K562 (cell line): Measurements from ENCODE around the gene CMTM4. TPM values are rescaled to one million over a fixed set of nuclear protein-coding genes. Genes with fewer than 3 reads are reported as not detected.

Experiments
- ATAC-seq: fragments of 200-7000 bp; cut with Tn5 transposase; 3 replicates; pipeline ENCODE4 v1.9.1; 2020; ENCODE audit warnings: moderate library complexity
- BruUV-seq: library from RNA; stranded (reverse); fragments of 400-500 nt; replicated peaks from 2 replicates; lab custom pipeline; 2021; lab: Mats Ljungman, UMichigan
- CTCF ChIA-PET: fragments of 300-600 bp; formaldehyde crosslinking; extraction: SDS; loops from one replicate; lab custom pipeline; 2021; ENCODE audit warnings: low intra/inter-chr PET ratio; lab: Yijun Ruan, JAX
- POLR2A ChIA-PET: fragments of 300-600, 350-650 bp; sonication (Branson Sonifier 250); formaldehyde crosslinking; extraction: SDS; loops from one replicate; lab custom pipeline; 2021; ENCODE audit warnings: antibody characterized with exemption, inconsistent platforms; lab: Yijun Ruan, JAX
- DNase-seq, 4 experiments: peaks; one replicate each; pipeline versions ENCODE4 v3.0.0 to v3.0.0-alpha.2; 2011 to 2018; ENCODE audit warnings: low spot score in 3 of 4, mixed read lengths in 3 of 4; ENCODE audit errors: extremely low read depth in 1 of 4
- FAIRE-seq: peaks from 2 replicates; lab custom pipeline; 2011; peaks lifted over from hg19 to GRCh38; lab: Jason Lieb, UNC
- H2AFZ ChIP-seq: 2 replicates; pipeline ENCODE4 v1.6.0; 2011; ENCODE audit warnings: low read depth, low read length, control low read depth, inconsistent platforms
- H3K27ac ChIP-seq: fragments of 200-600 bp; 3 replicates; pipeline ENCODE4 v1.8.0; 2011; ENCODE audit warnings: low read depth, mild to moderate bottlenecking, control low read depth, inconsistent platforms, low read length, moderate library complexity, mixed read lengths; ENCODE audit errors: extremely low read depth
- H3K27me3 ChIP-seq, 2 experiments: fragments of 300-600 bp in 1 of 2; 2 replicates in 1 of 2; 3 replicates in 1 of 2; pipeline versions ENCODE4 v1.6.0 to v1.8.0; 2011; ENCODE audit warnings: inconsistent platforms in 2 of 2, low read length in 2 of 2, mild to moderate bottlenecking in 1 of 2, mixed read lengths in 1 of 2, moderate library complexity in 1 of 2; ENCODE audit not compliant: control insufficient read depth in 2 of 2, insufficient read depth in 2 of 2
- H3K36me3 ChIP-seq: fragments of 300-600 bp; 3 replicates; pipeline ENCODE4 v1.8.0; 2011; ENCODE audit warnings: mild to moderate bottlenecking, low read length, inconsistent platforms; ENCODE audit not compliant: control insufficient read depth, insufficient read depth
- H3K4me1 ChIP-seq, 2 experiments: fragments of 200-600 bp in 1 of 2; replicated peaks in 1 of 2; 2 replicates in 1 of 2; 3 replicates in 1 of 2; pipeline versions ENCODE4 v1.5.1 to v1.8.0; 2011; ENCODE audit warnings: inconsistent platforms in 2 of 2, low read length in 2 of 2, mild to moderate bottlenecking in 1 of 2, mixed read lengths in 1 of 2, moderate library complexity in 1 of 2; ENCODE audit not compliant: control insufficient read depth in 2 of 2, insufficient read depth in 2 of 2
- H3K4me2 ChIP-seq: 2 replicates; pipeline ENCODE4 v1.6.1; 2011; ENCODE audit warnings: low read length, control low read depth, inconsistent platforms, mixed read lengths; ENCODE audit not compliant: insufficient read depth
- H3K4me3 ChIP-seq: fragments of 200-600 bp; sonication (generic), shearing (Covaris generic); 2 replicates; pipeline ENCODE4 v1.5.1; 2016; ENCODE audit warnings: control low read depth, inconsistent platforms
- H3K79me2 ChIP-seq: fragments of 200-600 bp; 3 replicates; pipeline ENCODE4 v1.8.0; 2011; ENCODE audit warnings: low read length, inconsistent platforms; ENCODE audit not compliant: control insufficient read depth, insufficient read depth
- H3K9ac ChIP-seq, 2 experiments: 2 replicates each; pipeline versions ENCODE4 v1.6.0 to v1.6.1; 2011; ENCODE audit warnings: low read depth in 2 of 2, low read length in 2 of 2, control low read depth in 1 of 2, inconsistent platforms in 1 of 2, mild to moderate bottlenecking in 1 of 2, mixed read lengths in 1 of 2; ENCODE audit not compliant: insufficient read depth in 1 of 2
- H3K9me1 ChIP-seq: one replicate; pipeline ENCODE4 v1.6.0; 2011; ENCODE audit warnings: inconsistent platforms, mild to moderate bottlenecking, low read length, moderate library complexity; ENCODE audit not compliant: control insufficient read depth, insufficient read depth
- H3K9me3 ChIP-seq: replicated peaks from 2 replicates; pipeline ENCODE4 v1.5.1; 2011; ENCODE audit warnings: low read depth, low read length, inconsistent platforms; ENCODE audit not compliant: control insufficient read depth, insufficient read depth
- H4K20me1 ChIP-seq: replicated peaks from 2 replicates; pipeline ENCODE4 v1.6.1; 2011; ENCODE audit warnings: low read length, inconsistent platforms, mixed read lengths; ENCODE audit not compliant: control insufficient read depth, insufficient read depth
- ARID2 ChIP-seq: fragments of 450-650 bp; IDR thresholded peaks from 2 replicates; pipeline ENCODE4 v1.6.1; 2017; ENCODE audit warnings: antibody characterized with exemption, mild to moderate bottlenecking
- ASH1L ChIP-seq: fragments of 450-650 bp; IDR thresholded peaks from 2 replicates; pipeline ENCODE4 v1.6.1; 2018; ENCODE audit warnings: borderline replicate concordance, mild to moderate bottlenecking, low read depth; ENCODE audit not compliant: partially characterized antibody
- CHCHD3 ChIP-seq: fragments of 250-450 bp; sonication (Bioruptor Pico); IDR thresholded peaks from 2 replicates; pipeline ENCODE4 v2.1.2; 2022; ENCODE audit warnings: mild to moderate bottlenecking
- E2F5 ChIP-seq: sonication (generic); formaldehyde crosslinking; IDR thresholded peaks from 2 replicates; pipeline ENCODE4 v1.8.0; 2022; ENCODE audit warnings: mild to moderate bottlenecking, missing genetic modification reagents
- EGR1 ChIP-seq: fragments of 450-650 bp; conservative IDR thresholded peaks from 2 replicates; pipeline ENCODE4 v1.6.1; 2017; ENCODE audit warnings: mild to moderate bottlenecking
- HDAC6 ChIP-seq: IDR thresholded peaks from 2 replicates; pipeline ENCODE4 v1.6.1; 2012; ENCODE audit warnings: low read depth, mild to moderate bottlenecking, control low read depth, inconsistent platforms, low read length, moderate library complexity
- MEF2A ChIP-seq: IDR thresholded peaks from 2 replicates; pipeline ENCODE4 v1.6.1; 2011; ENCODE audit warnings: low read depth, mild to moderate bottlenecking, low read length, moderate library complexity; ENCODE audit not compliant: control insufficient read depth
- PYGO2 ChIP-seq: fragments of 450-650 bp; IDR thresholded peaks from 2 replicates; pipeline ENCODE4 v1.6.1; 2016; ENCODE audit warnings: mild to moderate bottlenecking, missing genetic modification characterization, moderate library complexity, missing compliant biosample characterization
- SMC3 ChIP-seq: conservative IDR thresholded peaks from 2 replicates; pipeline ENCODE4 v1.6.1; 2011; ENCODE audit warnings: low read depth, low read length, improper control_type of control experiment; ENCODE audit not compliant: insufficient read depth
- TRIM24 ChIP-seq, 2 experiments: fragments of 450-650 bp; IDR thresholded peaks; 2 replicates each; pipeline ENCODE4 v1.6.1; 2016
- ZBTB8A ChIP-seq: fragments of 450-650 bp; IDR thresholded peaks from 2 replicates; pipeline ENCODE4 v1.6.1; 2018; ENCODE audit warnings: mild to moderate bottlenecking, moderate library complexity; ENCODE audit not compliant: partially characterized antibody
- ZNF785 ChIP-seq: fragments of 250-450 bp; sonication (Bioruptor Pico); IDR thresholded peaks from 2 replicates; pipeline ENCODE4 v1.4.0; 2020; ENCODE audit warnings: mild to moderate bottlenecking
- whole genome bisulfite sequencing: fragments of 100-300 bp; shearing (Covaris generic); methylation state at CpG from one replicate; pipeline ENCODE4 v1.1.6; 2016; ENCODE audit warnings: low coverage, mixed read lengths; ENCODE audit not compliant: insufficient coverage; ENCODE audit errors: missing lambda C conversion rate; 5-methylcytosine and 5-hydroxymethylcytosine counted together
- in situ Hi-C: fragments of 300-500 bp; cut with MboI; formaldehyde crosslinking; loops from 4 replicates; pipeline ENCODE4 v1.15.0; 2018; ENCODE audit warnings: inconsistent platforms, mixed read lengths
- intact Hi-C: fragments of 100-400 bp; cut with micrococcal nuclease; formaldehyde crosslinking; loops from 2 replicates; pipeline ENCODE4 v1.14.2; 2022
- polyA plus RNA-seq, 8 experiments: library from polyadenylated mRNA; depleted of rRNA in 4 of 8; stranded (reverse) in 5 of 8; unstranded in 3 of 8; fragments of >200 nt; fragmentation: Nextera tagmentation in 2 of 8; fragmentation: Illumina TruSeq in 1 of 8; extraction: Ambion mirVana in 2 of 8; extraction: Trizol in 1 of 8; gene quantifications; 2 replicates each; pipeline versions ENCODE4 v1.2.1 to v1.2.3, GENCODE V29; 2011 to 2014; ENCODE audit warnings: inconsistent platforms in 1 of 8, missing spikeins in 1 of 8
- total RNA-seq, 7 experiments: library from RNA; depleted of rRNA in 6 of 7; stranded (reverse); fragments of >200 nt in 6 of 7; fragmentation: Illumina TruSeq in 2 of 7; extraction: Trizol in 2 of 7; gene quantifications; 2 replicates each; pipeline versions ENCODE4 v1.2.1 to v1.2.3, GENCODE V29; 2011 to 2021; ENCODE audit warnings: low replicate concordance in 1 of 7
- TF ChIP-seq, protein P1 (sequence below): fragments of 250-450 bp; sonication (Bioruptor Pico); IDR thresholded peaks from 2 replicates; pipeline ENCODE4 v1.4.0; 2020; ENCODE audit warnings: borderline replicate concordance

CMTM4 gene
- total and polyA plus RNA-seq, 9 of the 15 experiments (the other 6 are each of a cell fraction or from before 2014, with no cell fraction given) = 2.0 to 21.3 (median 12.5) TPM

DNA sequence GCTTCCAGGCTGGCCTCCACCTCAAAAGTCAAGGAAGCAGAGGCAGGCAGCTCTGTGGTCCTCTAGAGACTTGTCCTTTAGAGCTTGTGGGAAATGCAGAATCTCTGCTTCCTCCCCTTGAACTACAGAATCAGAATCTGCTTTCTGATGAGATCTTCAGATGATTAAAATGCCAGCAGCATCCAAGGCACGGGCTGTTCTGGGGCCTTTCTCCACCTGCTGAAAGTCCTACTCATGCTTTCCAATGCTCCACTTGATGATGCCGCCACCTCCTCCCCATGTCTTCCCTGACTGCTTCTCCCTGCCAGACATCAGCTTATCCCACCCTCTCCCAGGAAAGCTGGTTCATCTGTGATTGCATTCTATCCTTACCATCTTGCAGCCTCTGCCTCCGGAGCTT lies 58.7 kb downstream of the CMTM4 start (continued):
- TF ChIP-seq, protein P1, sequence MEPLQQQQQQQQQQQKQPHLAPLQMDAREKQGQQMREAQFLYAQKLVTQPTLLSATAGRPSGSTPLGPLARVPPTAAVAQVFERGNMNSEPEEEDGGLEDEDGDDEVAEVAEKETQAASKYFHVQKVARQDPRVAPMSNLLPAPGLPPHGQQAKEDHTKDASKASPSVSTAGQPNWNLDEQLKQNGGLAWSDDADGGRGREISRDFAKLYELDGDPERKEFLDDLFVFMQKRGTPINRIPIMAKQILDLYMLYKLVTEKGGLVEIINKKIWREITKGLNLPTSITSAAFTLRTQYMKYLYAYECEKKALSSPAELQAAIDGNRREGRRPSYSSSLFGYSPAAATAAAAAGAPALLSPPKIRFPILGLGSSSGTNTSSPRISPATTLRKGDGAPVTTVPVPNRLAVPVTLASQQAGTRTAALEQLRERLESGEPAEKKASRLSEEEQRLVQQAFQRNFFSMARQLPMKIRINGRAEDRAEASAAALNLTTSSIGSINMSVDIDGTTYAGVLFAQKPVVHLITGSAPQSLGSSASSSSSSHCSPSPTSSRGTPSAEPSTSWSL = no peak
- TF ChIP-seq CHCHD3 (CRISPR knock-in tag) = no peak
- TF ChIP-seq EGR1 = no peak
- TF ChIP-seq SMC3 = no peak
- TF ChIP-seq HDAC6 = no peak
- no peak for TF ChIP-seq TRIM24 (IDR thresholded peaks at IDR 0.05)
- TF ChIP-seq MEF2A = no peak
- no peak for TF ChIP-seq ASH1L
- no peak for TF ChIP-seq ZNF785 (CRISPR knock-in tag)
- no peak for TF ChIP-seq ARID2
- TF ChIP-seq PYGO2 (tag) = no peak

DNA sequence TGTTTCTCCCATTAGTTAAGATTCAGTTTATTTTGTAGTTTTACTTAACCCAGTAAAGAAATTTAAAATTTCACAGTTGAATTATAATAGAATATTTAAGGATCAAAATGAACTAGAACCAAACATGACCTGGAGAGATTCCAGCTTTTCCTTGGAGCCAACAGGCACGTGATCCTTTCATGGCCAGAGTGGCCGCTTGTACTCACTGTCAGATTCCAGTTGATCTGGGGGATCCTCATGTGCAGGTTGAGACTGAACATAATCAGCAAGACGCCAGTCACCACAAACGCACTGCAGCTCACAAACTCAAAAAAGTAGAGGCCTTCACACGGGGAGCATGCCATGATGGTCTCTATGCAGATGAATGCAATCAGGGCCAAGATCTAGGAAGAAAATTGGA lies 60.3 kb downstream of the CMTM4 start:
- Histone ChIP-seq H3K4me1 (peaks cover 14 to 28% of the 10 kb centered on the region in 2 experiments), H3K9me1 (peaks cover 4% of the 10 kb centered on the region), H4K20me1 (no peaks in the 10 kb centered on the region), H3K9me3 (no peaks in the 10 kb centered on the region), H3K4me2 (no peak overlapping the region), H3K4me3 (no peak overlapping the region), H3K36me3 (peaks cover 4% of the 10 kb centered on the region; the same call in 1 of the 3 replicates), H3K27ac (no peak overlapping the region), H3K79me2 (no peaks in the 10 kb centered on the region), H3K27me3 (no peaks in the 10 kb centered on the region)
- DNase-seq (no peak), ATAC-seq (no peak), FAIRE-seq (no peak)
- BruUV-seq = no TSS peak
- POLR2A ChIA-PET = interaction anchor here (1.3 to 2.4 kb wide), 2 partner anchors 15 to 25 kb away, joined by 3 to 8 read pairs; no protein-coding TSS in a partner anchor
- intact Hi-C loops = no loop called here
- CTCF ChIA-PET = no interaction called here
- TF ChIP-seq E2F5 (CRISPR knock-in tag) (no peak), ZBTB8A (no peak)
- TF ChIP-seq, all 486 proteins: peak for 0
- no peak overlapping the region for H2AFZ ChIP-seq
- H3K9ac ChIP-seq = no peak overlapping the region
- 77% methylated on average over 5 of the region's 5 CpGs for WGBS
- in situ Hi-C loops = no loop called here
